GM12801 (cell line): ENCODE measurements around the gene NTRK1.

Experiments
- TF ChIP-seq, protein P1 (sequence below): IDR thresholded peaks from one replicate; pipeline ENCODE4 v1.5.1; 2011; ENCODE audit warnings: control low read depth; ENCODE audit not compliant: insufficient read length; ENCODE audit errors: extremely low read depth

The NTRK1 gene

DNA sequence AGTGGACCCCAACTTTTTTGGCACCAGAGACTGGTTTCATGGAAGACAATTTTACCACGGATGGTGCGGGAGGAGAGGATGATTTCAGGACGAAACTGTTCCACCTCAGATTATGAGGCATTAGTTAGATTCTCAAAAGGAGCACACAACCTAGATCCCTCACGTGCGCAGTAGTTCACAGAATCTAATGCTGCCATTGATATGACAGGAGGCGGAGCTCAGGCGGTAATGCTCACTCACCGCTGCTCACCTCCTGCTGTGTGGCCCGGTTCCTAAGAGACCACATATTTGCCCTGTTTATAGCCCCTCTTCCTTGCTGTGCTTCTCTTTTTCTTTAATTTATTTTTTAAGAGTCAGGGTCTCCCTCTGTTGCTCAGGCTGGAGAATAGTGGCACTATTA lies 4.6 kb downstream of the NTRK1 start:
- TF ChIP-seq, protein P1, sequence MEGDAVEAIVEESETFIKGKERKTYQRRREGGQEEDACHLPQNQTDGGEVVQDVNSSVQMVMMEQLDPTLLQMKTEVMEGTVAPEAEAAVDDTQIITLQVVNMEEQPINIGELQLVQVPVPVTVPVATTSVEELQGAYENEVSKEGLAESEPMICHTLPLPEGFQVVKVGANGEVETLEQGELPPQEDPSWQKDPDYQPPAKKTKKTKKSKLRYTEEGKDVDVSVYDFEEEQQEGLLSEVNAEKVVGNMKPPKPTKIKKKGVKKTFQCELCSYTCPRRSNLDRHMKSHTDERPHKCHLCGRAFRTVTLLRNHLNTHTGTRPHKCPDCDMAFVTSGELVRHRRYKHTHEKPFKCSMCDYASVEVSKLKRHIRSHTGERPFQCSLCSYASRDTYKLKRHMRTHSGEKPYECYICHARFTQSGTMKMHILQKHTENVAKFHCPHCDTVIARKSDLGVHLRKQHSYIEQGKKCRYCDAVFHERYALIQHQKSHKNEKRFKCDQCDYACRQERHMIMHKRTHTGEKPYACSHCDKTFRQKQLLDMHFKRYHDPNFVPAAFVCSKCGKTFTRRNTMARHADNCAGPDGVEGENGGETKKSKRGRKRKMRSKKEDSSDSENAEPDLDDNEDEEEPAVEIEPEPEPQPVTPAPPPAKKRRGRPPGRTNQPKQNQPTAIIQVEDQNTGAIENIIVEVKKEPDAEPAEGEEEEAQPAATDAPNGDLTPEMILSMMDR = no peak

DNA sequence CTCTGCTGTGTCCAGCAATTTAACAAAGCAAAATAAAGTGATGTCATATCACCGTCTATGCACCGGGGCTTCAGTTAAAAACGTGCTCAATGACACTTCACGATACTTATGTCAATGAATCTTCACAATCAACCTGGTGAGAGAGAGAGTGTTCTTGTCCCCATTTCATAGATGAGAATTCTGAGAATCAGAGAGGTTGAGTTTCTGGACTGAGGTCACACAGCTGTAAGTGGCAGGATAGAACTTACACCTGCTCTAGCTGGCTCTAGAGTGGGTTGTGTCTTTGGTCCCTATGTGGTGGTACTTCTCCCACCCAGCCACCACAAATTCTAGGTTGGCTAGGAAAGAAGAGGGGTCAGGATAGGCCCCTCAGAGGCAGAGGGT lies 5.2 kb downstream of the NTRK1 start:
- TF ChIP-seq, protein P1 = no peak

DNA sequence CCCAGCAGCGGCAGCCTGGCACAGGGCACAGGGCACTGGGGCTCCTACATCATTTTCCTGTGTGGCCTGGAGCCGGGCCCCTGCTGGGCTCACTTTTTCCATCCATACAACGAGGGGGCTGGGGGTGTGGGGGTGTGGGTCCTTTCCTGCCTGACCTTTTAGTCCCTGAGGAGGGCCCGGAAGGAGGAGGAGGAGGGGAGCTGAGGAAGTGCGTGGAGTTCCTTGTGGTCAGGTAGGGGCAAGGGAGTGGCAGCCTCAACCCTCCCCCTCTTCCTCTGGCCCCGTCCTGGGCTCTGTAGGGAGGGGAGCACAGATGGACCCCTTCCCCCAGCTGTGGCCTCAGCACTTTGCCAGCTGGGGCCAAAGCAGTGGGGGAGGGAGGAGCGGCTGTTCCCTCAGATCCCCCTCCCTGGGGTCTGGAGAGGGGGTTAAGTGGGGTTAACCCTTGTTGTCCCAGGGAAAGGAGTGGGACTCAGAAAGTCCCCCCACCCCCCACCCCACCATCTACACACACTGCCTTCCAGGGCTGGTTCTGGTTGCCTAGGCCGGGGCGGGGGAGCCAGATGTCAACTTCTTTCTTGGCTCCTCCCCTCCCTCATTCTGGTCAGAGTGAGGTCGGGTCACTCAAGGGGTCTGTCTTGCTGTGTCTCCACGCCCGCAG lies 5.7 kb downstream of the NTRK1 start:
- TF ChIP-seq, protein P1 = no peak

DNA sequence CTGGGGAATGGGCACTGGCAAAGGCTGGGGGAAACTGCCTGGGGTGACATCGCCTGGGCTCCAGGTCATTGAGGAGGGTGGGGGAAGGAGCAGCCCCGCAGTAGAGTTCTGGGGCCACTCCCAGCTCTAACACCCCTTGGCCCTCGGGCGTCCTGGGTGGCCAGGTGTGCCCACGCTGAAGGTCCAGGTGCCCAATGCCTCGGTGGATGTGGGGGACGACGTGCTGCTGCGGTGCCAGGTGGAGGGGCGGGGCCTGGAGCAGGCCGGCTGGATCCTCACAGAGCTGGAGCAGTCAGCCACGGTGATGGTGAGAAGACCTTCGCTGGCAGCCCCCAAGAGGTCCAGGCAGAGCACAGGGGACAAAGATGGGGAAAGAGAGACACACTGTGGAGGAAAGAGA lies 7.7 kb downstream of the NTRK1 start:
- TF ChIP-seq, protein P1 = no peak

DNA sequence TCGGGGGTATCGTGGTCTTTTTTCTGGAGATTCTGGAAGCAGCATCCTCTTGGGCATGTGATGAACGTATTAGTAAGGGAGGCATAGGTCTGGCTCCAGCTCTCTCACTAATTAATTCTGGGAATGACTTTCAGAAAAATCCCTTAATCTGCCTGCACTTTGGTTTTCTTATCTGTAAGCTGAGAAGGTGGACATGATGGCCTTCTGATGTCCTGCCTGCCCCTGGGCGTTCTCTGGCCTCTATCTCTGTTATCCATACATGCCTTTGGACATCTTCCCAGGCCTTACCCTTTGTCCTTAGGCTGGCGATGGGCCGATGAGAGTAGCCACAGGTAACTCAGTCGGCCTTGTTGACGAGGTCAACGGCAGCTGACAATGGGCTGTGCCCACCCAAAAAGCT lies 8.8 kb downstream of the NTRK1 start:
- TF ChIP-seq, protein P1 = no peak

DNA sequence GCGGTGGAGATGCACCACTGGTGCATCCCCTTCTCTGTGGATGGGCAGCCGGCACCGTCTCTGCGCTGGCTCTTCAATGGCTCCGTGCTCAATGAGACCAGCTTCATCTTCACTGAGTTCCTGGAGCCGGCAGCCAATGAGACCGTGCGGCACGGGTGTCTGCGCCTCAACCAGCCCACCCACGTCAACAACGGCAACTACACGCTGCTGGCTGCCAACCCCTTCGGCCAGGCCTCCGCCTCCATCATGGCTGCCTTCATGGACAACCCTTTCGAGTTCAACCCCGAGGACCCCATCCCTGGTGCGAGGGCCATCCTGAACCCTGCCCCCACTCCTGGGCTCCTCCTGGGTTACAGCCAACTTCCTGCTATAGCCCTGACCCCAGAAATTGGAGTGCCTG lies 13.0 kb downstream of the NTRK1 start:
- TF ChIP-seq, protein P1 = no peak

DNA sequence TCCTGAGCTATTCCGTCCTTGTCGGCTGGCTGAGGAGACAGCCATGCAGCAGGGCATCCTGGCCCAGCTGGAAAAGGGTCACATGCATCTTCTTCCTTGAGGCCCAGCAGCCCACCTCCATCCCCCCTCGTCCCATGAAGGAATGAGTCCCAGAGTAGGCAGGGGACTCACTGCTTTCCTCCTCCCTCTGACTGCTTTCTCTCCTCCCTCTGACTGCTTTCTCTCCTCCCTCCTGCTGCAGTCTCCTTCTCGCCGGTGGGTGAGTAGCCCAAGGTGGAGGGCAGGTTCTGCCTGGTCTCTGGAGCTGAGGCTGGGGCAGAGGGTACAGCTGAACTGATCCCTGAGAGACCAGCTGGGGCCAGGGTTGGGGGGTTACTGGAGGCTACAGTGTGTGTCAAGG lies 13.5 kb downstream of the NTRK1 start:
- TF ChIP-seq, protein P1 = no peak
